Neuronal stem cell (in vitro differentiated cells): ENCODE data around the gene MCU.
"Not testable (repeated sequence)": the region's sequence is repeated elsewhere in the genome, so short reads cannot be mapped to it uniquely, and the experiment has no call there.

Source experiments
- DNase-seq: peaks from one replicate; pipeline ENCODE4 v3.0.0-alpha.2; 2013; ENCODE audit warnings: low spot score
- H2AFZ ChIP-seq: one replicate; pipeline ENCODE4 v1.6.1; 2013; ENCODE audit warnings: mild to moderate bottlenecking, low read length, inconsistent platforms
- H2AK5ac ChIP-seq: 2 replicates; pipeline ENCODE4 v1.6.1; 2013; ENCODE audit warnings: low read depth, mild to moderate bottlenecking, inconsistent platforms, low read length, moderate library complexity, mixed read lengths
- H2BK120ac ChIP-seq: 2 replicates; pipeline ENCODE4 v1.6.1; 2013; ENCODE audit warnings: low read depth, mild to moderate bottlenecking, inconsistent platforms, low read length, moderate library complexity, mixed read lengths
- H2BK12ac ChIP-seq: one replicate; pipeline ENCODE4 v1.6.1; 2013; ENCODE audit warnings: low read length, inconsistent platforms
- H2BK15ac ChIP-seq: 2 replicates; pipeline ENCODE4 v1.6.1; 2013; ENCODE audit warnings: mild to moderate bottlenecking, low read length, inconsistent platforms, mixed read lengths
- H2BK5ac ChIP-seq: one replicate; pipeline ENCODE4 v1.6.1; 2013; ENCODE audit warnings: inconsistent platforms, mild to moderate bottlenecking, low read length, moderate library complexity
- H3K14ac ChIP-seq: one replicate; pipeline ENCODE4 v1.6.1; 2013; ENCODE audit warnings: low read length, inconsistent platforms
- H3K18ac ChIP-seq: 2 replicates; pipeline ENCODE4 v1.6.1; 2013; ENCODE audit warnings: low read length, inconsistent platforms
- H3K23ac ChIP-seq: 2 replicates; pipeline ENCODE4 v1.6.1; 2013; ENCODE audit warnings: low read depth, mild to moderate bottlenecking, mixed read lengths, low read length, inconsistent platforms; ENCODE audit not compliant: poor library complexity
- H3K27ac ChIP-seq: replicated peaks from 3 replicates; pipeline ENCODE4 v1.5.1; 2013; ENCODE audit warnings: low read length, inconsistent platforms
- H3K27me3 ChIP-seq, 3 experiments: 2 replicates each; pipeline ENCODE4 v1.6.1; 2013; ENCODE audit warnings: low read length in 3 of 3, mild to moderate bottlenecking in 2 of 3, inconsistent platforms in 1 of 3, low read depth in 1 of 3, mixed read lengths in 1 of 3, moderate library complexity in 1 of 3; ENCODE audit not compliant: control insufficient read depth in 3 of 3, insufficient read depth in 3 of 3
- H3K36me3 ChIP-seq, 2 donors: replicated peaks in 1 of 2; 2 replicates each; pipeline ENCODE4 v1.6.1; 2013; ENCODE audit warnings: low read length in 2 of 2; ENCODE audit not compliant: control insufficient read depth in 2 of 2, insufficient read depth in 2 of 2
- H3K4ac ChIP-seq: 2 replicates; pipeline ENCODE4 v1.6.1; 2013; ENCODE audit warnings: inconsistent platforms, mild to moderate bottlenecking, low read length, moderate library complexity
- H3K4me1 ChIP-seq, 2 donors: 1 replicate in 1 of 2; 2 replicates in 1 of 2; pipeline ENCODE4 v1.6.1; 2013; ENCODE audit warnings: low read length in 2 of 2, low read depth in 1 of 2; ENCODE audit not compliant: control insufficient read depth in 2 of 2, insufficient read depth in 1 of 2
- H3K4me2 ChIP-seq: one replicate; pipeline ENCODE4 v1.6.1; 2013; ENCODE audit warnings: mild to moderate bottlenecking, low read length, inconsistent platforms; ENCODE audit not compliant: insufficient read depth, poor library complexity, severe bottlenecking
- H3K4me3 ChIP-seq, 2 donors: 2 replicates each; pipeline ENCODE4 v1.5.1; 2013; ENCODE audit warnings: low read length in 2 of 2, mild to moderate bottlenecking in 2 of 2, inconsistent platforms in 1 of 2, moderate library complexity in 1 of 2
- H3K79me1 ChIP-seq: one replicate; pipeline ENCODE4 v1.6.1; 2013; ENCODE audit warnings: low read depth, mild to moderate bottlenecking, inconsistent platforms, low read length, moderate library complexity
- H3K9ac ChIP-seq: one replicate; pipeline ENCODE4 v1.6.1; 2013; ENCODE audit warnings: mild to moderate bottlenecking, low read depth, low read length, inconsistent platforms; ENCODE audit not compliant: poor library complexity
- H3K9me3 ChIP-seq, 2 donors: replicated peaks in 1 of 2; 2 replicates each; pipeline versions ENCODE3 to v1.6.1; 2013; ENCODE audit warnings: low read length in 2 of 2, mild to moderate bottlenecking in 2 of 2, inconsistent platforms in 1 of 2, low read depth in 1 of 2, mixed read lengths in 1 of 2, moderate library complexity in 1 of 2; ENCODE audit not compliant: control insufficient read depth in 2 of 2, insufficient read depth in 1 of 2
- H4K8ac ChIP-seq: one replicate; pipeline ENCODE4 v1.6.1; 2013; ENCODE audit warnings: low read depth, mild to moderate bottlenecking, inconsistent platforms, low read length, moderate library complexity
- H4K91ac ChIP-seq: one replicate; pipeline ENCODE4 v1.6.1; 2013; ENCODE audit warnings: low read length, low read depth, mild to moderate bottlenecking, inconsistent platforms; ENCODE audit not compliant: poor library complexity
- WGBS, 2 donors: extraction: QIAGEN DNeasy Blood & Tissue Kit; methylation state at CpG; one replicate each; pipeline ENCODE4 v1.1.7; 2013; ENCODE audit warnings: missing lambda C conversion rate in 2 of 2, mixed read lengths in 1 of 2; ENCODE audit not compliant: insufficient read length in 2 of 2, insufficient replicate concordance in 1 of 2; ENCODE audit errors: extremely low coverage in 2 of 2; 5-methylcytosine and 5-hydroxymethylcytosine counted together

The MCU gene

DNA sequence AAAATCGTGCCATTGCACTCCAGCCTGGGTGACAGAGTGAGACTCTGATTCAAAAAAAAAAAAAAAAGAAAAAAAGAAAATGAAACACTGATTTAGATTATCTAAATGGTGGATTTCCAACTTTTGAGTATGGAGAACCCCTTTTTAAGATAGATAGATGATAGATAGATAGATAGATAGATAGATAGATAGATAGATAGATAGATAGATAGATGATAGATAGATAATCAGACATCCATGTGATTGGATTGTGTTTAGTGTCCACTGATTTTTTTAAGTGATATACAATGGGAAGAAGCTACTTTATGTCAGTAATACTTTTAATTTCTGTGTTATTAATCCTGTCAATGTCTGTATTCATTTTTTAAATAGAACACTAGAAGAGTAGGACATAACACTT, 207.6 kb downstream of the MCU start:
- no CpG with 5 or more reads among the region's 1 CpG for WGBS, 2 donors

DNA sequence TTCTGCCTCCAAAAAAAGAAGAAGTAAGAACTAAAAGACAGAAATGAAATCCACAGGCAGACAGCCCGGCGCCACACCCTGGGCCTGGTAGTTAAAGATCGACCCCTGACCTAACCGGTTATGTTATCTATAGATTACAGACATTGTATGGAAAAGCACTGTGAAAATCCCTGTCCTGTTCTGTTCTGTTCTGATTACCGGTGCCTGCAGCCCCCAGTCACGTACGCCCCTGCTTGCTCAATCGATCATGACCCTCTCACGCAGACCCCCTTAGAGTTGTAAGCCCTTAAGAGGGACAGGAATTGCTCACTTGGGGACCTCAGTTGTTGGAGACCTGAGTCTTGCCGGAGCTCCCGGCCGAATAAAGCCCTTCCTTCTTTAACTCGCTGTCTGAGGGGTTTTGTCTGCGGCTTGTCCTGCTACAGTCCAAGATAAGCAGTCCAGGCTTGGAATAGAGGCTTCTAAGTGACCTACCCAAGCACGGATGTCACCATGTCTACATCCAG, 212.1 kb downstream of the MCU start:
- H3K4me3 ChIP-seq, H3K4me1 ChIP-seq, H3K23ac ChIP-seq, H3K18ac ChIP-seq, H3K27ac ChIP-seq, DNase-seq, H2AK5ac ChIP-seq, H3K36me3 ChIP-seq, H2BK15ac ChIP-seq, H2AFZ ChIP-seq, H3K4ac ChIP-seq, H2BK120ac ChIP-seq, H3K27me3 ChIP-seq, H4K91ac ChIP-seq, H3K4me2 ChIP-seq, H4K8ac ChIP-seq, H2BK12ac ChIP-seq, H3K9ac ChIP-seq, H3K14ac ChIP-seq, H3K79me1 ChIP-seq, H2BK5ac ChIP-seq, H3K9me3 ChIP-seq: not testable (repeated sequence)
- no CpG with 5 or more reads among the region's 15 CpGs for WGBS, 2 donors

More for the DNA sequence above, 207.6 kb downstream of the MCU start:
- no peak overlapping the region for H3K27ac ChIP-seq
- H3K4me1 ChIP-seq: no peaks in the 10 kb centered on the region
- H3K4me3 ChIP-seq: no peak overlapping the region
- peaks cover 0 to 5% (median 0%) of the 10 kb centered on the region in 3 experiments for H3K27me3 ChIP-seq
- H2AK5ac ChIP-seq: no peak overlapping the region
- no peak overlapping the region for H2BK5ac ChIP-seq
- no peak overlapping the region for H2AFZ ChIP-seq
- no peak overlapping the region for H4K8ac ChIP-seq
- H3K4ac ChIP-seq: no peak overlapping the region
- H2BK15ac ChIP-seq: no peak overlapping the region
- no peak overlapping the region for H3K4me2 ChIP-seq
- DNase-seq: no peak
- no peaks in the 10 kb centered on the region for H3K36me3 ChIP-seq
- no peak overlapping the region for H3K23ac ChIP-seq
- H2BK120ac ChIP-seq: no peak overlapping the region
- no peaks in the 10 kb centered on the region for H3K79me1 ChIP-seq
- no peak overlapping the region for H3K9ac ChIP-seq
- H2BK12ac ChIP-seq: no peak overlapping the region
- no peak overlapping the region for H3K18ac ChIP-seq
- no peak overlapping the region for H4K91ac ChIP-seq
- no peak overlapping the region for H3K14ac ChIP-seq
- H3K9me3 ChIP-seq: no peaks in the 10 kb centered on the region

GRCh38 chr10:72904806-72905205, 212.9 kb downstream of the MCU start:
- no peak for DNase-seq
- no peaks in the 10 kb centered on the region for H3K4me1 ChIP-seq
- H3K4me3 ChIP-seq: no peak overlapping the region
- H2BK12ac ChIP-seq: no peak overlapping the region
- no peak overlapping the region for H2BK15ac ChIP-seq
- no peak overlapping the region for H3K14ac ChIP-seq
- H2AK5ac ChIP-seq: no peak overlapping the region
- H3K36me3 ChIP-seq: no peaks in the 10 kb centered on the region
- H3K9me3 ChIP-seq: no peaks in the 10 kb centered on the region
- no peak overlapping the region for H3K4ac ChIP-seq
- H3K4me2 ChIP-seq: no peak overlapping the region
- no peaks in the 10 kb centered on the region for H3K79me1 ChIP-seq
- no peak overlapping the region for H4K91ac ChIP-seq
- no peak overlapping the region for H4K8ac ChIP-seq
- no peak overlapping the region for H2BK5ac ChIP-seq
- peaks cover 0 to 5% (median 0%) of the 10 kb centered on the region in 3 experiments for H3K27me3 ChIP-seq
- H3K27ac ChIP-seq: no peak overlapping the region
- no peak overlapping the region for H2AFZ ChIP-seq
- no peak overlapping the region for H3K18ac ChIP-seq
- WGBS, 2 donors: no CpG with 5 or more reads among the region's 3 CpGs
- no peak overlapping the region for H3K23ac ChIP-seq
- no peak overlapping the region for H2BK120ac ChIP-seq
- no peak overlapping the region for H3K9ac ChIP-seq

DNA sequence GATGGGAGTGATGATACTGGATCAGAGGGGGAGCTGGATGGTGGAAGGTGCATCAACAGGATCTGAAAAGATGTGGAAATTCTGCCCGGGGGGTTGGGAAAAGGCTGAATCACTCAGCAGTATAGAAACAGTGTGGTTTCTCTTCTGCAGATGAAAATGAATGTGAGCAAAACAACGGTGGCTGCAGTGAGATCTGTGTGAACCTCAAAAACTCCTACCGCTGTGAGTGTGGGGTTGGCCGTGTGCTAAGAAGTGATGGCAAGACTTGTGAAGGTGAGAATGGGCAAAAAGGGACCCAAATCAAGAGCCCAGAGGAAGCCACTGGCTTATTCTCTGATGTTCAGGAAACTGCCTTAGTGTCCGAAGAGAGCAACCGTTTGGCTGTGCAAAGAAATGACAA, 214.5 kb downstream of the MCU start:
- Histone ChIP-seq H2BK5ac (no peak overlapping the region), H3K27ac (no peak overlapping the region), H3K9me3 (no peaks in the 10 kb centered on the region), H2BK120ac (no peak overlapping the region), H3K4me3 (no peak overlapping the region), H3K27me3 (peaks cover 0 to 5% (median 0%) of the 10 kb centered on the region in 3 experiments), H3K4me2 (no peak overlapping the region), H3K79me1 (no peaks in the 10 kb centered on the region), H2AFZ (no peak overlapping the region), H3K4me1 (no peaks in the 10 kb centered on the region), H3K36me3 (no peaks in the 10 kb centered on the region), H3K14ac (no peak overlapping the region), H4K8ac (no peak overlapping the region), H3K18ac (no peak overlapping the region), H2AK5ac (no peak overlapping the region), H3K23ac (no peak overlapping the region), H4K91ac (no peak overlapping the region), H3K4ac (no peak overlapping the region), H2BK15ac (no peak overlapping the region), H3K9ac (no peak overlapping the region), H2BK12ac (no peak overlapping the region)
- DNase-seq: no peak
- no CpG with 5 or more reads among the region's 6 CpGs for WGBS, 2 donors
